Stomach (tissue), 9 donors: ENCODE measurements around the gene TMEM131. TPM values are rescaled to one million over a fixed set of nuclear protein-coding genes. Genes with fewer than 3 reads are reported as not detected.
A peak's percentile ranks its signal among the peaks of the same experiment; 100 is the strongest.
"Not testable (repeated sequence)": the region's sequence is repeated elsewhere in the genome, so short reads cannot be mapped to it uniquely, and the experiment has no call there.

ENCODE experiments used
- DNase-seq, 2 donors: peaks; one replicate each; pipeline versions ENCODE4 v3.0.0 to v3.0.0-alpha.2; 2013 to 2019
- H3K27ac ChIP-seq, 5 donors: fragments of 200-600 bp in 4 of 5; sonication (generic) in 4 of 5; one replicate each; pipeline ENCODE4 v1.5.1; 2013 to 2019; ENCODE audit warnings: mild to moderate bottlenecking in 1 of 5, moderate library complexity in 1 of 5
- H3K27me3 ChIP-seq, 3 donors: fragments of 200-600 bp; sonication (generic); one replicate each; pipeline ENCODE4 v1.5.1; 2017 to 2019; ENCODE audit warnings: mixed run types in 1 of 3
- H3K36me3 ChIP-seq, 4 donors: fragments of 200-600 bp; sonication (generic); 1 replicate in 3 of 4; 2 replicates in 1 of 4; pipeline ENCODE4 v1.5.1; 2016 to 2019
- H3K4me1 ChIP-seq, 4 donors: fragments of 200-600 bp; sonication (generic); one replicate each; pipeline ENCODE4 v1.5.1; 2016 to 2019
- H3K4me3 ChIP-seq, 4 donors: fragments of 200-600 bp; sonication (generic) in 3 of 4; one replicate each; pipeline ENCODE4 v1.5.1; 2016 to 2019; ENCODE audit warnings: mild to moderate bottlenecking in 1 of 4
- H3K9me3 ChIP-seq, 4 donors: fragments of 200-600 bp; sonication (generic); one replicate each; pipeline ENCODE4 v1.5.1; 2016 to 2019
- EP300 ChIP-seq: sonication (generic); formaldehyde crosslinking; IDR thresholded peaks from one replicate; pipeline ENCODE4 v1.6.1; 2017; ENCODE audit warnings: antibody characterized with exemption
- POLR2A ChIP-seq, 4 donors: fragments of 450-650 bp; IDR thresholded peaks; one replicate each; pipeline ENCODE4 v1.6.1; 2016; ENCODE audit warnings: antibody characterized with exemption in 4 of 4, control low read depth in 2 of 4, mild to moderate bottlenecking in 1 of 4, moderate library complexity in 1 of 4
- POLR2AphosphoS5 ChIP-seq, 3 donors: sonication (generic); formaldehyde crosslinking; IDR thresholded peaks; one replicate each; pipeline ENCODE4 v1.6.1; 2016; ENCODE audit warnings: antibody characterized with exemption in 3 of 3
- WGBS, 5 donors: extraction: QIAGEN DNeasy Blood & Tissue Kit in 3 of 5; methylation state at CpG; one replicate each; pipeline versions ENCODE4 v1.1.5 to v1.1.7; 2013 to 2018; 5-methylcytosine and 5-hydroxymethylcytosine counted together
- intact Hi-C: fragments of 100-400 bp; cut with DNase I; formaldehyde crosslinking; loops from one replicate; pipeline ENCODE4 v1.15.1; 2023; ENCODE audit warnings: low total_unique reads
- polyA plus RNA-seq, 3 donors: library from polyadenylated mRNA; stranded (reverse); fragments of 200-250 nt; gene quantifications; one replicate each; pipeline ENCODE4 v1.2.3, GENCODE V29; 2013
- total RNA-seq, 5 donors: library from RNA; depleted of rRNA; stranded (reverse); fragments of >200 nt; gene quantifications; one replicate each; pipeline versions ENCODE4 v1.1.0 to v1.2.3, GENCODE V29; 2014 to 2016
- TF ChIP-seq, protein P1 (sequence below), 7 experiments: fragments of 450-650 bp in 4 of 7; fragments of 200-600 bp in 3 of 7; sonication (generic) in 3 of 7; IDR thresholded peaks; one replicate each; pipeline ENCODE4 v1.5.1; 2016 to 2019; ENCODE audit warnings: antibody characterized with exemption in 7 of 7, control low read depth in 2 of 7, mild to moderate bottlenecking in 1 of 7
- donor health status: healthy with polysubstance abuse.
- donor health status: Bipolar disorder and iron deficiency.
- donor health status: healthy.

Gene TMEM131
- total and polyA plus RNA-seq, 8 donors = 4.4 to 119 (median 43.1) TPM

DNA sequence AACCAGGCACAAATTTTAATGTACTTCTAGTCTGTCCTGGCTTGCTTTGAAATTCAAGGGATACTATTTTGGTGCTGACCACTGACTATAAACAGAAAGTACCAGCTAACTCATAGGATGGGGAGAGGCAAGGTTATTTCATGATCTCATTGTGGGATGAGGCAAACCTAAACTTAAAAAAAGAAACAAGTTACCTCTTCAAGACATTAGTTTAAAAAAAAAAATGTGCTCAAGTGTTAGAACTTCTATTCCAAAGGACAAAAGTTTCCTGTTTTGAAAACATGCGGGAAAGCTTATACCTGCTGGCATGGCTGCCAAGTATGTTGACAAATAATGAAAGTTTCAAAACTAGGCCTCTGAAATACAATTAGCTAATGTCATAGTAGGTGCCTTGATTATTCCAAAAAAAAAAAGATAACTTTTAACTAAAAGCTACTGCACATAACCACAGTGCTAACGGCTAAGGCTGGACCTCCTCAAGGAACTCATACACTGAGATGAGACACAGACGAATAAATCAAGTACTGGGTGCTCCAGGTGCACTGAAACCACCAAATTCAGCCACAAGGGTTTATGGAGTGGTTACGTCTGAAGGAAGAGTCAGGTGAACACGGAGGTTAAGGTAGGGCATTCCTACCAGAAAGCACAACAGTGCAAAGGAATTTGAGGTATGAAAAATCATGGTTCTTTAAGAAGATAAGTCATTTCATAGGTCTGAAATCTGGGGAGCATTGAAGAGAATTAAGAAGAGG lies 38.1 kb downstream of the TMEM131 start:
- H3K36me3 ChIP-seq = no peaks in the 10 kb centered on the region
- H3K9me3 ChIP-seq = no peaks in the 10 kb centered on the region
- DNase-seq = no peak
- 74 to 81% (median 78%) methylated on average over 5 of the region's 5 CpGs for WGBS, 5 donors
- no peak overlapping the region for H3K27ac ChIP-seq
- TF ChIP-seq, protein P1, sequence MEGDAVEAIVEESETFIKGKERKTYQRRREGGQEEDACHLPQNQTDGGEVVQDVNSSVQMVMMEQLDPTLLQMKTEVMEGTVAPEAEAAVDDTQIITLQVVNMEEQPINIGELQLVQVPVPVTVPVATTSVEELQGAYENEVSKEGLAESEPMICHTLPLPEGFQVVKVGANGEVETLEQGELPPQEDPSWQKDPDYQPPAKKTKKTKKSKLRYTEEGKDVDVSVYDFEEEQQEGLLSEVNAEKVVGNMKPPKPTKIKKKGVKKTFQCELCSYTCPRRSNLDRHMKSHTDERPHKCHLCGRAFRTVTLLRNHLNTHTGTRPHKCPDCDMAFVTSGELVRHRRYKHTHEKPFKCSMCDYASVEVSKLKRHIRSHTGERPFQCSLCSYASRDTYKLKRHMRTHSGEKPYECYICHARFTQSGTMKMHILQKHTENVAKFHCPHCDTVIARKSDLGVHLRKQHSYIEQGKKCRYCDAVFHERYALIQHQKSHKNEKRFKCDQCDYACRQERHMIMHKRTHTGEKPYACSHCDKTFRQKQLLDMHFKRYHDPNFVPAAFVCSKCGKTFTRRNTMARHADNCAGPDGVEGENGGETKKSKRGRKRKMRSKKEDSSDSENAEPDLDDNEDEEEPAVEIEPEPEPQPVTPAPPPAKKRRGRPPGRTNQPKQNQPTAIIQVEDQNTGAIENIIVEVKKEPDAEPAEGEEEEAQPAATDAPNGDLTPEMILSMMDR (IDR thresholded peaks at IDR 0.05) = no peak
- no peak for TF ChIP-seq EP300
- no peak for TF ChIP-seq POLR2A (IDR thresholded peaks at IDR 0.05)
- no peak for TF ChIP-seq POLR2AphosphoS5 (IDR thresholded peaks at IDR 0.05)
- intact Hi-C loops = no loop called here
- H3K27me3 ChIP-seq = no peaks in the 10 kb centered on the region
- H3K4me1 ChIP-seq = peaks cover 0 to 17% (median 14%) of the 10 kb centered on the region in 4 donors
- H3K4me3 ChIP-seq = peak overlapping the region in 1 of 4 donors; percentile 1

DNA sequence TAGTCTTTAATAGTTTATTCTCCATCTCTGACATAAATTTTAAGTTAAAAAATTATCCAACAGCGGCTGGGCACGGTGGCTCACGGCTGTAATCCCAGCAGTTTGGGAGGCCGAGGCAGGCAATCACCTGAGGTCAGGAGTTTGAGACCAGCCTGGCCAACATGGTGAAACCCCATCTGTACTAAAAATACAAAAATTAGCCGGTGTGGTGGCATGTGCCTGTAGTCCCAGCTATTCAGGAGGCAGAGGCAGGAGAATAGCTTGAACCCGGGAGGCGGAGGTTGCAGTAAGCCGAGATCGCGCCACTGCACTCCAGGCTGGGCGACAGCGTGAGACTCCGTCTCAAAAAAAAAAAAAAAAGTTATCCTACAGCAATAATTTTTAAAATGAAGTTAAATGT lies 39.0 kb downstream of the TMEM131 start:
- H3K27ac ChIP-seq, H3K27me3 ChIP-seq, H3K9me3 ChIP-seq, H3K36me3 ChIP-seq, intact Hi-C loops, H3K4me3 ChIP-seq, DNase-seq: not testable (repeated sequence)
- peaks cover 0 to 17% (median 11%) of the 10 kb centered on the region in 4 donors for H3K4me1 ChIP-seq
- WGBS, 5 donors = 85 to 97% (median 89%) methylated on average over 12 to 13 of the region's 13 CpGs

DNA sequence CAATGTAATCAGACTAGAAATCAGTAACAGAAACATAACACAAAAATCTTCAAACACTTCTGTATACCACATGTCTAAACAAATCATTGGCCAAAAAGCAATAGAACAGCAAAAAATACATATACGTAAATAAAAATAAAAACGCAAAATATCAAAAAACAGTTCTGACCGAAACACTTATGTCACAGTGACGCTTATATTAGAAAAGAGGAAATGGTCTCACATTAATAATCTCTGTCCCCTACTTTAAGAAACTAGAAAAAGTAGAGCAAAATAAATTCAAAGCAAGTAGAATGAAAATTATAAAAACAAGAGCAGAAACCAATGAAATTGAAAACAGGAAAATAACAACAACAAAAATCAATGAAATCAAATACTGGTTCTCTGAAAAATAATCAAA lies 41.9 kb downstream of the TMEM131 start:
- peaks cover 10 to 32% (median 19%) of the 10 kb centered on the region in 4 donors for H3K4me1 ChIP-seq
- intact Hi-C loops = no loop called here
- TF ChIP-seq, protein P1 (IDR thresholded peaks at IDR 0.05) = no peak
- TF ChIP-seq POLR2AphosphoS5 (IDR thresholded peaks at IDR 0.05) (no peak), EP300 (no peak), POLR2A (IDR thresholded peaks at IDR 0.05) (no peak)
- H3K27ac ChIP-seq = no peak overlapping the region
- no peak overlapping the region for H3K4me3 ChIP-seq
- 88 to 92% (median 91%) methylated on average over 4 of the region's 4 CpGs for WGBS, 5 donors
- no peak for DNase-seq
- no peaks in the 10 kb centered on the region for H3K27me3 ChIP-seq
- no peaks in the 10 kb centered on the region for H3K9me3 ChIP-seq
- H3K36me3 ChIP-seq = no peaks in the 10 kb centered on the region

DNA sequence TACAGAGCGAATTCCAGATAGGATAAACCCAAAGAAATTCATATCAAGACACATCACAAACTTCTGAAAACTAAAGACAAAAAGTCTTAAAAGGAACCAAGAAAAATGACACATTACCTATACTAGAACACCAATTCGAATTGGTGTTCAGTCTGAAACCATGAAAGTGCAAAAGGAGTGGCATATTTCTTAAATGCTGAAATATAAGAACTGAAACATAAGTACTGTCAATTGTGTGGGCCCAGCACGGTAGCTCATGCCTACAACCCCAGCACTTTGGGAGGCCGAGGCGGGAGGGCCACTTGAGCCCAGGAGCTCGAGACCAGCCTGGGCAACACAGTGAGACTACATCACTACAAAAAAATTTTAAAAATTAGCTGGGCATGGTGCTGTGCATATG lies 43.4 kb downstream of the TMEM131 start:
- Histone ChIP-seq H3K4me1 (peaks cover 0 to 18% (median 13%) of the 10 kb centered on the region in 4 donors), H3K27me3 (no peaks in the 10 kb centered on the region), H3K4me3 (no peak overlapping the region), H3K27ac (no peak overlapping the region), H3K36me3 (no peaks in the 10 kb centered on the region), H3K9me3 (no peaks in the 10 kb centered on the region)
- 92 to 97% (median 95%) methylated on average over 6 of the region's 6 CpGs for WGBS, 5 donors
- intact Hi-C loops = no loop called here
- DNase-seq = no peak
- TF ChIP-seq POLR2A (IDR thresholded peaks at IDR 0.05) = no peak
- no peak for TF ChIP-seq EP300

DNA sequence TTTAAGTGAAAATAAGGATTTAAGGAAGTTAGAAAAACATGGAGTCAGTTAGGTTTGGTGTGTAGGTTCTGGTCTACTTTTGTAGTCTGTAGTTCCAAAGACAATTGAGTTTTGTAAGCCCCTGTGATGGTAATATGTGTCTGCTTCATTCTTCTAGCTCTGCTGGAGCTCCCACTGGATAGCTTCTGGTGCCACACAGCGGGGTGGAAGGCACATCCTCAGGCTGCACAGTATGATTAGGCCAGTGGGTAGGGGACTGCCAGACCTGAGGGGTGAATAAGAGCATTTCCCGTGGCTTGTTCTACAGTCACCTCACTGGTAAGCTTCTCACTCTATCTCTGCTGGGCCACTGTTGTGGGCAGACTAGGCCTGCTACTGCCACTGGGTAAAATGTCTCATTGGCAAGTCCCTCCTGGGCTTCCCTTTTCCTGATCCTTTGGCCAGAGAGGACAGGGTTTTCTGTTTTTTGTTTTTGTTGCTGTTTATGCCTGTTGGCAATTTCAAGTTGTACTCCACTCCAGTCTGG lies 44.5 kb downstream of the TMEM131 start:
- no peak overlapping the region for H3K27ac ChIP-seq
- peaks cover 0 to 20% (median 15%) of the 10 kb centered on the region in 4 donors for H3K4me1 ChIP-seq
- H3K27me3 ChIP-seq = no peaks in the 10 kb centered on the region
- 78 to 87% (median 86%) methylated on average over 2 of the region's 2 CpGs for WGBS, 5 donors
- DNase-seq = no peak
- no peaks in the 10 kb centered on the region for H3K36me3 ChIP-seq
- H3K4me3 ChIP-seq = no peak overlapping the region
- intact Hi-C loops = no loop called here
- TF ChIP-seq EP300 = no peak
- TF ChIP-seq, protein P1 (IDR thresholded peaks at IDR 0.05) = no peak
- no peak for TF ChIP-seq POLR2A (IDR thresholded peaks at IDR 0.05)
- TF ChIP-seq POLR2AphosphoS5 (IDR thresholded peaks at IDR 0.05) = no peak
- H3K9me3 ChIP-seq = no peaks in the 10 kb centered on the region
